Glutamatergic neuron (in vitro differentiated cells): ENCODE measurements around the gene HAUS3. TPM values are rescaled to one million over a fixed set of nuclear protein-coding genes. Genes with fewer than 3 reads are reported as not detected.
A peak's percentile ranks its signal among the peaks of the same experiment; 100 is the strongest.

Source experiments
- DNase-seq: peaks from one replicate; pipeline ENCODE4 v3.0.0; 2022
- H3K27ac Mint-ChIP-seq: one replicate; pipeline ENCODE4 v1.8.0; 2020; ENCODE audit warnings: mild to moderate bottlenecking, mixed read lengths, inconsistent platforms; ENCODE audit not compliant: unreplicated experiment
- H3K27me3 Mint-ChIP-seq: one replicate; pipeline ENCODE4 v1.8.0; 2020; ENCODE audit warnings: mild to moderate bottlenecking, moderate library complexity, mixed read lengths, inconsistent platforms; ENCODE audit not compliant: unreplicated experiment
- H3K36me3 Mint-ChIP-seq: one replicate; pipeline ENCODE4 v1.8.0; 2020; ENCODE audit warnings: mild to moderate bottlenecking, mixed read lengths, inconsistent platforms; ENCODE audit not compliant: unreplicated experiment
- H3K4me1 Mint-ChIP-seq: one replicate; pipeline ENCODE4 v1.8.0; 2020; ENCODE audit warnings: mild to moderate bottlenecking, low read depth, mixed read lengths, inconsistent platforms; ENCODE audit not compliant: unreplicated experiment
- H3K4me3 Mint-ChIP-seq: one replicate; pipeline ENCODE4 v1.8.0; 2020; ENCODE audit warnings: mild to moderate bottlenecking, mixed read lengths, inconsistent platforms; ENCODE audit not compliant: unreplicated experiment
- H3K9me3 Mint-ChIP-seq: one replicate; pipeline ENCODE4 v1.8.0; 2020; ENCODE audit warnings: mild to moderate bottlenecking, moderate library complexity, mixed read lengths, inconsistent platforms; ENCODE audit not compliant: unreplicated experiment
- total RNA-seq: library from RNA; stranded (reverse); fragmentation: NEBNext Ultra II Directional; extraction: Animal tissue kit (Norgen Biotek cat#: 25700); gene quantifications from one replicate; pipeline ENCODE4 v1.2.1, GENCODE V29; 2021; ENCODE audit not compliant: unreplicated experiment
- TF ChIP-seq, protein P1 (sequence below): fragments of 200-600 bp; sonication (generic); IDR thresholded peaks from one replicate; pipeline ENCODE4 v1.5.0; 2021; ENCODE audit not compliant: partially characterized antibody, unreplicated experiment

Gene HAUS3
- total RNA-seq, 1 donor from 2014 or later, result 15.6 TPM

DNA sequence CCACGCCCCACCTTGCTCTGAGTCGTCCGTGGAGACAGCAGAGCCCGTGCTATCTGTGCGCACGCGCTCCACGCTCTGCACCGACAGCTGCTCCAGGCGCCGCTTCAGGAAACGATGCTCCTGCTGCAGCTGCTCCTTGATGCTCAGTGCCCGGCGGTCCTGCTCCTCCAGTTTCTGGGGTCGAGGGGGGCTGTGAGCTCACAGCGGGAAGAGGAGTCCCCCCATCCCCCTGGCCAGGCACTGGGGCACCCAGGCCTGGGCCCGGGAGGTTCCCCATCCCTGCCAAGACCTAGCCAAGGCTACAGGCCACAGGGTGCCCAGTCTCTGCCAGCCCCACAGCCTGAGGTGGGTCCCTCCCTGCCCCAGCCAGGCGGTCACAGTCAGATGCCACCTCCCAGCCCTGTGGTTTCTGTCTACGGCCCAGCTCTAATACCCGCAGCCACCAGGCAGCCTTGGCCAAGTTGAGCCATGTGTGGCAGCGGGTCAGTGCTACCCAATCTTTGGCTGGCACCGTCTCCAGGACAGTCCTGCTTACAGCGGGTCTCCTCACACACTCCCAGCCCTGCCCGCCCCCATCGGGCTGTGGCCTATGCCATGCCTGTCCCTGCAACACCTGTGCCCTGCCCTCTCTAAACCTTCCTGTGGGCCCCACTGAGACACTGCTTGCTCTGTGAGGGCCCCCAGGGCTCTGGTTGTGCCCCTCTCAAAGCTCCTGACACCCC lies 9.3 kb upstream of the HAUS3 start:
- Mint-ChIP-seq H3K4me1 (peaks cover 9% of the 10 kb centered on the region), H3K27me3 (peaks cover 4% of the 10 kb centered on the region), H3K9me3 (peaks cover 4% of the 10 kb centered on the region), H3K36me3 (peaks cover 9% of the 10 kb centered on the region), H3K27ac (no peak overlapping the region), H3K4me3 (no peak overlapping the region)
- peak; percentile 11 for DNase-seq
- TF ChIP-seq, protein P1, sequence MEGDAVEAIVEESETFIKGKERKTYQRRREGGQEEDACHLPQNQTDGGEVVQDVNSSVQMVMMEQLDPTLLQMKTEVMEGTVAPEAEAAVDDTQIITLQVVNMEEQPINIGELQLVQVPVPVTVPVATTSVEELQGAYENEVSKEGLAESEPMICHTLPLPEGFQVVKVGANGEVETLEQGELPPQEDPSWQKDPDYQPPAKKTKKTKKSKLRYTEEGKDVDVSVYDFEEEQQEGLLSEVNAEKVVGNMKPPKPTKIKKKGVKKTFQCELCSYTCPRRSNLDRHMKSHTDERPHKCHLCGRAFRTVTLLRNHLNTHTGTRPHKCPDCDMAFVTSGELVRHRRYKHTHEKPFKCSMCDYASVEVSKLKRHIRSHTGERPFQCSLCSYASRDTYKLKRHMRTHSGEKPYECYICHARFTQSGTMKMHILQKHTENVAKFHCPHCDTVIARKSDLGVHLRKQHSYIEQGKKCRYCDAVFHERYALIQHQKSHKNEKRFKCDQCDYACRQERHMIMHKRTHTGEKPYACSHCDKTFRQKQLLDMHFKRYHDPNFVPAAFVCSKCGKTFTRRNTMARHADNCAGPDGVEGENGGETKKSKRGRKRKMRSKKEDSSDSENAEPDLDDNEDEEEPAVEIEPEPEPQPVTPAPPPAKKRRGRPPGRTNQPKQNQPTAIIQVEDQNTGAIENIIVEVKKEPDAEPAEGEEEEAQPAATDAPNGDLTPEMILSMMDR, result no peak

DNA sequence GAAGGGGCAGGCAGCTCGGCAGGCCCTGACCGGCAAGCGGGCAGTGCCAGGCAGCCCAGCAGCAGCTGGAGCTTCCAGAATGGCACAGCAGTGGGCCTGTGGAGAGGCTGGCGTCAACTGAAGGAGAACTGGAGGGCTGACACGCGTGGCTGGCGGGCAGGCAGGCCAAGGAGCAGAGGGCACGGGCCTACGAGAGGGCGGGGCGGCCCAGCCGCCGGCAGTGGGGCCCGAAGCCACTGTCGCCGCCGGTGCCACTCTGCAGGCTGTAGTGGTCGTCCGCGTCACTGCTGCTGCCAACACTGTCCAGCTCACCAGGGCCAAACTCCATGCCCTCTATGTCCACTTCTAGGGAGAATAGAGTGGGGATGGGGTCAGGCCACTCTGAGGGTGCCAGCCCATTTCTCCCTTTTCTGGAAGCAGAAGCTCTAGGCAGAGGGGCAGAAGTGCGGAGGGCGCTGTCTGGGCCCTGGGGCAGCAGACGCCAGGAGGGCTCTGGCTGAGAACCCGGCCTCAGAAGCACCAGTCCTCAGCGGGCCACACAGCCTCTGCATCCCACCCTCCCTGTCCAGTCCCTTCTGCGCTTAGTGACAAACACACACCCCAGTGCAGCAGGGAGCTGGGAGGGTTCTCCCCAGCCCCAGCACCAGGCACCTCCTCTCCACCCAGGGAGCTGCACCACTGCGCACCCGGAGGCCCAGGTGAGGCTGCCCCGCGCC lies 8.6 kb upstream of the HAUS3 start:
- Mint-ChIP-seq H3K4me1 (peaks cover 9% of the 10 kb centered on the region), H3K27me3 (peaks cover 4% of the 10 kb centered on the region), H3K27ac (no peak overlapping the region), H3K4me3 (no peak overlapping the region), H3K36me3 (peaks cover 9% of the 10 kb centered on the region), H3K9me3 (peaks cover 4% of the 10 kb centered on the region)
- TF ChIP-seq, protein P1, result no peak
- DNase-seq, result peak; percentile 15

DNA sequence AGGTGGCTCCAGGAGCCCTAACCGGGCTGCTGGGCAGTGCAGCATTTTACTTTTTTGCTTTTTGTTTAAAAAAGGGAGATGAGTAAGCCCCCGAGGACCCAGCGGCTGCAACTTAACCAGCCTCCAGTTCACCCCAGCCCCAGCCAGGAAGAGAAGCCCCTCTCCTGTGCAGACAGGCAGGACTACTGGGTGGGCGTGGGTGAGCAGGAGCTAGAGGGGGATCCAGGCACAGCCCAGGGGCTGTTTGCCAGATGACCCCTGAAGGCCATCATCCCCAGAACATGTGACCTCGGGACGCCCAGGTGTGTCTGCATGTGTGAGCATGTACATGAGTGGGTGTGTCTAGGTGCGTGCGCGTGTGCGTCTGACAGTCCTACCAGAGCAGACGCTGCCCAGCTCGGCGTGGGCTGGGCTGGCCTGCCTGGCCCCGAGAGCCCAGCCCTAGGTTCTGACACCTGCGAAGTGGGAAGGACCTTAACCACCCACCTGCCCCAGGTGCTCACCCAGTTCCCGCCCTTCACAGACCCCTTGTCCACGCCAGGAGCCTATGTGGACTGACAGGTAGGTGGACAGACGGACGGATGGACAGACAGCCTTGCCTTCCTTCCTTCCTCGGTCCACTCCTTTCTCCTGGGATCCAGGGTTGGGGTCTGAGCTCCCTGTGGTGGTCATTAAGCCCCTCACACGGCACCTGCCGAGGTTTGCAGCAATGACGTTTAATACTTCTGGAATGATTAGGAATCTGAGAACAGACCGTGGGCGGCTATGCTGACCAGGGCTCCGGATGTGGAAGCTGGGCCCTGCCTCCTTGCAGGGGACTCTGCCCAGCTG lies 7.8 kb upstream of the HAUS3 start:
- H3K36me3 Mint-ChIP-seq, result peaks cover 6% of the 10 kb centered on the region
- TF ChIP-seq, protein P1, result no peak
- DNase-seq, result peak; percentile 16
- H3K4me3 Mint-ChIP-seq, result no peak overlapping the region
- H3K4me1 Mint-ChIP-seq, result peaks cover 6% of the 10 kb centered on the region
- peaks cover 4% of the 10 kb centered on the region for H3K27me3 Mint-ChIP-seq
- H3K9me3 Mint-ChIP-seq, result peaks cover 10% of the 10 kb centered on the region
- no peak overlapping the region for H3K27ac Mint-ChIP-seq

DNA sequence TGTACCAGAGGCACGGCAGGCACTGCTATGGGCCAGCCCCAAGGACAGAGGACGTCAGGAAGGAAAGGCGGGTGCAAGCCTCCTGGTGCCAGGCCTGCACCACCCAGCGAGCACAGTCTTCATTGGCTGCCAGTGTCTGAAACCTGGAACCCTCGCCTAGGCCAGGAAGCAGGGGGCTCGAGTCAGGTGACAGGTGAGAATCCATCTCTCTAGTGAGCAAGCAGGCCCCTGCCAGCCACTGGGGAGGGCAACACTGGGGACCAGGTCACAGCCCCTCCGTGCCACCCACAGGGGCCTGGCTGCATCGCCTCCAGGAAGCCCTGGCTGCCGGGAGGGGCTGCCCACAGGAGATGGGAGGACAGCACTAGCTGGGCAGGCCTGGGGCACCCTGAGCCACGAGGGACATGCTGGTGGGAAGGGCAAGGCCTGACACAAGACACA lies 6.9 kb upstream of the HAUS3 start:
- peaks cover under 1% of the 10 kb centered on the region for H3K4me1 Mint-ChIP-seq
- peak; percentile 11 for DNase-seq
- H3K9me3 Mint-ChIP-seq, result peaks cover 11% of the 10 kb centered on the region
- TF ChIP-seq, protein P1, result no peak
- no peaks in the 10 kb centered on the region for H3K36me3 Mint-ChIP-seq
- no peak overlapping the region for H3K4me3 Mint-ChIP-seq
- peaks cover 4% of the 10 kb centered on the region for H3K27me3 Mint-ChIP-seq
- H3K27ac Mint-ChIP-seq, result no peak overlapping the region
